Ishikawa (cell line): ENCODE results near the gene RXYLT1.

Source experiments
- CEBPB ChIP-seq: IDR thresholded peaks from 2 replicates; pipeline ENCODE4 v1.6.1; 2012
- CREB1 ChIP-seq: IDR thresholded peaks from 2 replicates; pipeline ENCODE4 v1.6.1; 2012; ENCODE audit warnings: low read depth
- EGR1 ChIP-seq: IDR thresholded peaks from 2 replicates; pipeline ENCODE4 v1.6.1; 2012
- EP300 ChIP-seq: IDR thresholded peaks from 2 replicates; pipeline ENCODE4 v1.6.1; 2012; ENCODE audit warnings: borderline replicate concordance
- FOXM1 ChIP-seq: IDR thresholded peaks from 2 replicates; pipeline ENCODE4 v1.6.1; 2012; ENCODE audit warnings: low read depth, borderline replicate concordance
- MAX ChIP-seq: IDR thresholded peaks from 2 replicates; pipeline ENCODE4 v1.6.1; 2012
- NFIC ChIP-seq: IDR thresholded peaks from 2 replicates; pipeline ENCODE4 v1.6.1; 2012
- RAD21 ChIP-seq: IDR thresholded peaks from 2 replicates; pipeline ENCODE4 v1.6.1; 2012; ENCODE audit warnings: low read depth
- TAF1 ChIP-seq: IDR thresholded peaks from 2 replicates; pipeline ENCODE4 v1.6.1; 2012; ENCODE audit warnings: low read depth, mild to moderate bottlenecking
- TCF12 ChIP-seq: IDR thresholded peaks from 2 replicates; pipeline ENCODE4 v1.6.1; 2012; ENCODE audit warnings: low read depth
- TEAD4 ChIP-seq: IDR thresholded peaks from 2 replicates; pipeline ENCODE4 v1.6.1; 2012
- YY1 ChIP-seq: IDR thresholded peaks from 2 replicates; pipeline ENCODE4 v1.6.1; 2012; ENCODE audit warnings: low read depth
- ZBTB7A ChIP-seq: IDR thresholded peaks from 2 replicates; pipeline ENCODE4 v1.6.1; 2012; ENCODE audit warnings: low read depth
- TF ChIP-seq, protein P1 (sequence below): IDR thresholded peaks from 2 replicates; pipeline ENCODE4 v1.6.1; 2012; ENCODE audit warnings: low read depth, mild to moderate bottlenecking
- TF ChIP-seq, protein P2 (sequence below): IDR thresholded peaks from 2 replicates; pipeline ENCODE4 v1.6.1; 2012

Gene RXYLT1

GRCh38 chr12:63836046-63836445, 56.3 kb downstream of the RXYLT1 start:
- no peak for TF ChIP-seq NFIC
- TF ChIP-seq EGR1: no peak
- TF ChIP-seq, protein P1, sequence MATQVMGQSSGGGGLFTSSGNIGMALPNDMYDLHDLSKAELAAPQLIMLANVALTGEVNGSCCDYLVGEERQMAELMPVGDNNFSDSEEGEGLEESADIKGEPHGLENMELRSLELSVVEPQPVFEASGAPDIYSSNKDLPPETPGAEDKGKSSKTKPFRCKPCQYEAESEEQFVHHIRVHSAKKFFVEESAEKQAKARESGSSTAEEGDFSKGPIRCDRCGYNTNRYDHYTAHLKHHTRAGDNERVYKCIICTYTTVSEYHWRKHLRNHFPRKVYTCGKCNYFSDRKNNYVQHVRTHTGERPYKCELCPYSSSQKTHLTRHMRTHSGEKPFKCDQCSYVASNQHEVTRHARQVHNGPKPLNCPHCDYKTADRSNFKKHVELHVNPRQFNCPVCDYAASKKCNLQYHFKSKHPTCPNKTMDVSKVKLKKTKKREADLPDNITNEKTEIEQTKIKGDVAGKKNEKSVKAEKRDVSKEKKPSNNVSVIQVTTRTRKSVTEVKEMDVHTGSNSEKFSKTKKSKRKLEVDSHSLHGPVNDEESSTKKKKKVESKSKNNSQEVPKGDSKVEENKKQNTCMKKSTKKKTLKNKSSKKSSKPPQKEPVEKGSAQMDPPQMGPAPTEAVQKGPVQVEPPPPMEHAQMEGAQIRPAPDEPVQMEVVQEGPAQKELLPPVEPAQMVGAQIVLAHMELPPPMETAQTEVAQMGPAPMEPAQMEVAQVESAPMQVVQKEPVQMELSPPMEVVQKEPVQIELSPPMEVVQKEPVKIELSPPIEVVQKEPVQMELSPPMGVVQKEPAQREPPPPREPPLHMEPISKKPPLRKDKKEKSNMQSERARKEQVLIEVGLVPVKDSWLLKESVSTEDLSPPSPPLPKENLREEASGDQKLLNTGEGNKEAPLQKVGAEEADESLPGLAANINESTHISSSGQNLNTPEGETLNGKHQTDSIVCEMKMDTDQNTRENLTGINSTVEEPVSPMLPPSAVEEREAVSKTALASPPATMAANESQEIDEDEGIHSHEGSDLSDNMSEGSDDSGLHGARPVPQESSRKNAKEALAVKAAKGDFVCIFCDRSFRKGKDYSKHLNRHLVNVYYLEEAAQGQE: no peak
- no peak for TF ChIP-seq TEAD4
- no peak for TF ChIP-seq YY1
- TF ChIP-seq MAX: no peak
- TF ChIP-seq, protein P2, sequence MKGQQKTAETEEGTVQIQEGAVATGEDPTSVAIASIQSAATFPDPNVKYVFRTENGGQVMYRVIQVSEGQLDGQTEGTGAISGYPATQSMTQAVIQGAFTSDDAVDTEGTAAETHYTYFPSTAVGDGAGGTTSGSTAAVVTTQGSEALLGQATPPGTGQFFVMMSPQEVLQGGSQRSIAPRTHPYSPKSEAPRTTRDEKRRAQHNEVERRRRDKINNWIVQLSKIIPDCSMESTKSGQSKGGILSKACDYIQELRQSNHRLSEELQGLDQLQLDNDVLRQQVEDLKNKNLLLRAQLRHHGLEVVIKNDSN: no peak
- no peak for TF ChIP-seq CREB1
- no peak for TF ChIP-seq CEBPB
- no peak for TF ChIP-seq RAD21
- no peak for TF ChIP-seq EP300
- no peak for TF ChIP-seq FOXM1
- TF ChIP-seq TCF12: no peak
- TF ChIP-seq ZBTB7A: no peak
- TF ChIP-seq TAF1: no peak

DNA sequence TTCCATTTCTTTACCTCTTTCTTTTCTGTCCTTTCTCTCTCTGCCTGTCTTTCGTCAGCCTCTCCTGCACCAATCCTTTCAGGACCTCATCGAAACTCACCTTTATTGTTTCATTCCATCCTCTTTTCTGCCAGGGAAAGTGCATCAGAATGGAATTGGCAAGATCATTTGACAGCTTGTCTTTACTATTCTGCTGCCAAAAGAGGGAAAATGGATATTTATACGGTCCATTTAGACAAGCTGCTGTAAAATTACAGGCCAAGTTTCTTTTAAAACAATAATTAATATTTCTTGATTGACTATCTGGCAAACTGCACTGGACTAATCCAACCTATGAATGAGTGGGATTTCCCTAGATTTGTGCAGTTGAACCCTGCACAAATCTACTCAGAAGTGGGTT, 57.2 kb downstream of the RXYLT1 start:
- TF ChIP-seq TAF1 (no peak), CEBPB (no peak), EGR1 (no peak), MAX (no peak), ZBTB7A (no peak), CREB1 (no peak), EP300 (no peak), YY1 (no peak), TCF12 (no peak), FOXM1 (no peak), NFIC (no peak)
- TF ChIP-seq, protein P1: no peak
- TF ChIP-seq, protein P2: no peak

- no peak for TF ChIP-seq TCF12
- TF ChIP-seq TAF1: no peak
- TF ChIP-seq RAD21: no peak
- TF ChIP-seq, protein P2: no peak
- TF ChIP-seq MAX: no peak
- TF ChIP-seq CREB1: no peak
- no peak for TF ChIP-seq EGR1
- TF ChIP-seq CEBPB: no peak
- TF ChIP-seq ZBTB7A: no peak
- TF ChIP-seq YY1: no peak
- no peak for TF ChIP-seq TEAD4
- TF ChIP-seq FOXM1: no peak
- TF ChIP-seq NFIC: no peak
- TF ChIP-seq, protein P1: no peak
- TF ChIP-seq EP300: no peak
Observed at GRCh38 chr12:63838411-63838810, 58.7 kb downstream of the RXYLT1 start.

DNA sequence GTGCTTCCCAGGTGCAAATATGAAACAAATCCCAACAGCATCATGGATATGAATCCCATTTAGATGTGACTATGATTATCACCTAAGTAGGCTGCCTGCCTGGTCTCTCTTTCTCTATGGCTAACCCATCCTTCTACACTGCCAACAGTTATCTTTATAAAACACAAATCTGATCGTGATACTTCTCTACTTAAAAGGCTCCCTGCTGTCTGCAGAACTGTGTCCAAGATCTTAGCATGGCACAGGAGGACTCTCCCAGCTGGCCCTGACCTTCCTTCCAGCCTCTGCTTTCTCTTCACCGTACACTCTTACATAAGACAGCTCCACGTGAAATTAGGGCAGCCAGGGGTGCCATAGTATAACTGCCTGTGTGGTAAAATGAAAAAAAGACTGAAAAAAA, 61.3 kb downstream of the RXYLT1 start:
- no peak for TF ChIP-seq MAX
- TF ChIP-seq TEAD4: no peak
- TF ChIP-seq EP300: no peak
- TF ChIP-seq ZBTB7A: no peak
- TF ChIP-seq CREB1: no peak
- no peak for TF ChIP-seq TCF12
- no peak for TF ChIP-seq TAF1
- TF ChIP-seq, protein P1: no peak
- no peak for TF ChIP-seq RAD21
- TF ChIP-seq EGR1: no peak
- TF ChIP-seq NFIC: no peak
- TF ChIP-seq YY1: no peak
- TF ChIP-seq, protein P2: no peak
- TF ChIP-seq CEBPB: no peak
- TF ChIP-seq FOXM1: no peak
